Measurements from ENCODE around the gene HMGXB3. TPM values are rescaled to one million over a fixed set of nuclear protein-coding genes. Genes with fewer than 3 reads are reported as not detected.

HMGXB3 gene
- total RNA-seq, 4 donors from 2014 or later = 31.6 to 63.8 (median 37.9) TPM

GRCh38 chr5:149999866-150000255 is 678 bp upstream of the HMGXB3 start:
- no peak for TF ChIP-seq CTCF (IDR thresholded peaks at IDR 0.05)
- ATAC-seq (ENCODE audit: low FRiP score) (no peak), DNase-seq (ENCODE audit: low spot score) (no peak)

- DNase-seq (ENCODE audit: low spot score) (no peak), ATAC-seq (ENCODE audit: low FRiP score) (peak; percentile 38)
- no peak for TF ChIP-seq CTCF (IDR thresholded peaks at IDR 0.05)
These were observed 586 bp downstream of the HMGXB3 start for GRCh38 chr5:150000990-150001659.

- ATAC-seq (ENCODE audit: low FRiP score) (peak; percentile 57), DNase-seq (ENCODE audit: low spot score) (no peak)
These were observed 1.3 kb downstream of the HMGXB3 start for GRCh38 chr5:150001660-150002486.

GRCh38 chr5:150006318-150006717 is 5.8 kb downstream of the HMGXB3 start:
- ATAC-seq (ENCODE audit: low FRiP score) = no peak
- no peak for DNase-seq (ENCODE audit: low spot score)
- no peak for TF ChIP-seq CTCF (IDR thresholded peaks at IDR 0.05)

More at GRCh38 chr5:150001660-150002486, 1.3 kb downstream of the HMGXB3 start:
- TF ChIP-seq CTCF (IDR thresholded peaks at IDR 0.05) = no peak

DNA sequence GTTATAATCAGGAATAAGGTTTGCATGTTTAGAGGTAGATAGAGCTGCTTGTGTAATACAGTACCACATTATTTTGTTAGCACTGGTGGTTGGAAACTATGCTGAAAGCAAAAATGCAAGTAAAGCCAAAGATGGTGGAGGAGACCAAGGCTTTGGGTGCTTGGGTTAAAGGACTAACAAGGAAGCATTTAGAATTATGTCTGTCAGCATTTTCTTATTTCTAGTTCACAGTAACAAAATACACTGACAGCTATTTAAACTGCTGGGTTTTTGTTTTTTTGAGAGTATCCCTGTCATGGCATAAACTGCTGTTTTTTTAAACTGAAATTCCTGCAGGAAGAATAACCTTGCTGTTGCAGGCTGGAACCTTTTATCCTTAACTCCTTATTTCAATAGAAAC is 6.5 kb downstream of the HMGXB3 start:
- ATAC-seq (ENCODE audit: low FRiP score) (no peak), DNase-seq (ENCODE audit: low spot score) (no peak)
- no peak for TF ChIP-seq CTCF (IDR thresholded peaks at IDR 0.05)

DNA sequence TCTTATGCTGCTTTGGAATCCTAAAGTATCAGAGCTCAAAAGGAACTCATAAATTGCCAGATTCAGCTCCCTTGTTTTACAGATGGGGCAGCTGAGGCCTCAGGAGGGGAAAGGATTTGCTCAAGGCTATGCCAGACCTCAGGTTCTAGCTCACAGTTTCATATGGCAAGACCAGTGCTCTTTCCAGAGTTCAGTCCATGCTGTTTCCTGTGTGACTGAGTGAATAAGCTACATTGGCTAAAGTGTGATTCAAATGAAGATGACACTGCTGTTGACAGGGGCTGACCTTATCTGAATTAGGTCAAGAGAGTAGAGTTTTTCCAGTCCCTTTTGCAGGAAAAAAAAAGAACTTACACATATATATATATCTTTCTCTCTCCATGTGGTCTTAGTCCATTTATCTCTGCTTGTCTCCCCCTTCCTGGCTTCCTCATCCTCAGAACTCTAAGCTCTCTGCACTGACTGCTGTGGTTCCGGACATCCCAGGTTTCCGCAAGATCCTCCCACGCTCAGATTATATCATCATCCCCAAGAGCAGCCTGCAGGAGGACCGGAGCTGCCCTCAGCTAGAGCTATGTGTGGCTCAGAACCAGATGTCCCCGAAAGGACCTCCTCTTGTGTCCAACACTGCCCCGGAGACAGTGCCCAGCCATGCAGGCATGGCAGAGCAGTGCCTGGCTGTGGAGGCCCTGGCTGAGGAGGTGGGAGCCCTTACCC is 9.3 kb downstream of the HMGXB3 start:
- DNase-seq (ENCODE audit: low spot score) = no peak
- no peak for TF ChIP-seq CTCF (IDR thresholded peaks at IDR 0.05)
- no peak for ATAC-seq (ENCODE audit: low FRiP score)

Measured in omental fat pad (tissue), 4 donors.